NCI-H510A treated with DMSO at 0.1 percent for 48 hours (cell line): ENCODE data around the gene CDK14.
A peak's percentile ranks its signal among the peaks of the same experiment; 100 is the strongest.

ENCODE experiments used
- DNase-seq: peaks from one replicate; lab custom pipeline; 2025; lab: John Stamatoyannopoulos, UW

Gene CDK14

GRCh38 chr7:90595801-90596670 is at the start of gene CDK14:
TSS of gene CDK14 (plus strand) at chr7:90596321. CDS start at chr7:90596628, 307 bp downstream.
- peak; percentile 32 for DNase-seq

DNA sequence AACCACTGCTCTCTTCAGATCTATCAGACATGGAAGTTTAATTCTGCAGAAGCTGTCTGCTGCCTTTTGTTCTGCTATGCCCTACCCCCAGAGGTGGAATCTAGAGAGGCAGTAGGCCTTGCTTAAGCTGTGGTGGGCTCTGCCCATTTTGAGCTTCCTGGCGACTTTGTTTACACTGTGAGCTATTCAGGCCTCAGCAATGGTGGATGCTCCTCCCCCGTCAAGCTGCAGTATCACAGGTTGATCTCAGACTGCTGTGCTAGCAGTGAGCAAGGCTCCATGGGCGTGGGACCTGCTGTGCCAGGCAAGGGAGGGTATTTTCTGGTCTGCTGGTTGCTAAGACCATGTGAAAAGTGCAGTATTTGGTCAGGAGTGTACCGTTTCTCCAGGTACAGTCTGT is 45.1 kb upstream of the CDK14 start:
- DNase-seq: no peak

- DNase-seq: no peak
Measured at GRCh38 chr7:90552521-90552920, 43.6 kb upstream of the CDK14 start.

DNA sequence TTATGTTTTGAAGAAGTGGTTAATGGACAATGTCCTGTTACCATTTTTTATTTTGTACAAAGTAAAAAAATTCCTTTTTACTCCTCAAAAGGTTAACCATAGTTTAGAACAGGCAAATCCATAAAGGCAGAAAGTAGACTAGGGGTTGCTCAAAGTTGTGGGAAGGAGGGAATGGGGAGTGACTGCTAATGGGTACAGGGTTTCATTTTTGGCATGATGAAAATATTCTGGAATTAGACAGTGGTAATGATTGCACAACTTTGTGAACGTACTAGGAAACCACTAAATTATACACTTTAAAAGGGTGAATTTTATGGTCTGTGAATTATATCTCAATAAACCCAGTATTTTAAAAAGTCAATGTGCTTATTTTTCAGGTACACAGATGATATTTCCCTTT is 35.4 kb upstream of the CDK14 start:
- no peak for DNase-seq

DNA sequence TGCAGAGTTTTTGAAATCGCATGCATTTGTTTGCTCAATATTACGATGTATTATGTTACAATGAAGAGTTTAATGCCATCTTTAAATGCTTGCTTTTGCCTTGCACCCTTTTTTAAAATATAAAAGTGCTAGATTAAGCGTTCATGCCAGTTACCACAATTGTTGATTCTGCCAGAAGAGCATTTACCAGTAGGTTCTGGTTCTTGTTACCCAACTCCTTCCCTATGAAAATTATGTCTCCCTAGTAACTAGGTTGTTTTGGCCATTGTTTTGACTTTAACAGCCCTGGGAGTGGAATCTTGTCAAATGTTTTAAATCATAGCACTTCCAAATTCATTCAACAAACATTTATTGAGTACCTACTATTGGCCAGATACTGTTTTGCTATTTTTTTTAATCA is 32.8 kb upstream of the CDK14 start:
- DNase-seq: no peak

GRCh38 chr7:90564455-90564854 is 31.7 kb upstream of the CDK14 start:
- no peak for DNase-seq

DNA sequence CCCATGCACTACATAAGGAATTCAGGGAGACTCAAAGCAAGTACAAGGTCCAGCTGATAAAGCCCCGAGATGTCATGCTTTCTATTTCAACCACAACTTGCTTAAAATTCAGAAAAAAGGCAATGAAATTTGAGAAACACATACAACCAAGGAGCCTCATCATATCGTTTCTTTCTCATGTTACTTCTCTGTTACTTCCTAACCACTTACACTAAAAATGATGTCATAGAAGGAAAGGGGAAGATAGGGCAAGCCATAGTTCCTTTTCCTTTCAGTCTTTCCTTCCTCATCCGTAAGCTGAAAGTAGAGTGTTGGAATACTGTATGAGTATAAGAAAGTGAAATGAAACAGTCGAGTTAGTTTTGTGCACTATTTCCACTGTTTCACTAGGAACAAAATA is 27.9 kb upstream of the CDK14 start:
- DNase-seq: no peak

GRCh38 chr7:90569368-90569767 is 26.8 kb upstream of the CDK14 start:
- no peak for DNase-seq

DNA sequence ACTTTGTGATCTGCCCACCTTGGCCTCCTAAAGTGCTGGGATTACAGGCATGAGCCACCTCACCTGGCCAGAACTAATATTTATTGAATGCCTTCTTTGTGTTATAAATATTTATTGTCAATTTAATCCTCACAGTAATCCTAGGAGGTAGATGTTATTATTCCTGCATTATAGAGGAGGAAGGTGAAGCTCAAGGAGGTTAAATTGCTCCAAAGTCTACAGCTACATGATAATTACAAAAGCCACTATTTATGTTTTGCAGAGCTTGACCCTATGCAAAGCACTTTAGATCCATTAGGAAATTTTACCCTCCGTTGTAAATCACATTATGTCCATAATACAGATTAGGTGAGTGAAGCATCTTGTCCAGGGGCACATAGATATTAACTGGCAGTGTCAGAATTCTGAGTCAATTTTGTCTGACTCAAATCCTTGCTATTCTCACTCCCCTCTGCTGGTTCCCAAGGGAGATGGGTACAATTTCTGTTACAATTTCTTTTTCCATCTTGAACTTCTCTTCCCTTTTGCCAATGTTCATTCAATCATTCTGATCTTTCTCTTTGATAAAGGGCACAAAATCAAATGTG is 25.7 kb upstream of the CDK14 start:
- DNase-seq: no peak

- no peak for DNase-seq
Measured at GRCh38 chr7:90574146-90574819, 21.8 kb upstream of the CDK14 start.

DNA sequence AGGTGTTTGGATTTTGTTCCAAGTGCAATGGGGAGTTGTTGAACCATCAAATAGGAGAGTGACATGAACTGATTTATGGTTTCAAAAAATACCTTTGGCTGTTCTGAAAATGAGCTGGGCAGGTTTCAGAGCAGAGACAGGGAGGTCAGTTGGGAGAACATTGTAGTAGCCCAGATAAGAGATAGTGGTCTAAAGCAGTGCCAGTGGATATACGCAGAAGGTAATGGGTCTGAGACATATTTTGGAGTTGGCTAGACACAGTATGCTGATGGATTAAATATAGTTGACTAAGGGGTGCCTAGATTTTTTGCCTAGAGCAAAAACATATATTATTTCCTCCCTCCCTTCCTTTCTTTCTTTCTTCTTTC is 21.3 kb upstream of the CDK14 start:
- no peak for DNase-seq

DNA sequence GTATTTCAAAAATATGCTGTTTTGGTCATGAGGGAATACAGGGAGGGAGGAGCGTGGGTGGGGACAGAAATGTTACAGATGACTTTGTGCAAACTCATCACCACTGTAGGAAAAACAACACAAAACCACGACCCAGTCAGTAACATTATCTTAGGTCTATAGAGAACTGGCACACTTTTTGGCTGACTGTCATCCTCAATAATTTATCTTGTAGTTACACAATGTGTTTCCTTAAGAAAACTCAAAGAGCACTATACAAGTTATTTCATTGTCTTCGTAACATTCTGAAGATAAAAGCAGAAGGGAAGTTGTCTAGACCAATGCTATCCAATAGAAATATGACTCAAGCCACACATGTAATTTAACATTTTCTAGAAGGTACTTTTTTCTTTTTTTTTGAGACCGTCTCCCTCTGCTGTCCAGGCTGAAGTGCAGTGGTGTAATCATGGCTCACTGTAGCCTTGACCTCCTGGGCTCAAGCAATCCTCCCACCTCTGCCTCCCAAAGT is 16.9 kb upstream of the CDK14 start:
- DNase-seq: no peak

GRCh38 chr7:90580051-90580450 is 16.1 kb upstream of the CDK14 start:
- DNase-seq: no peak

DNA sequence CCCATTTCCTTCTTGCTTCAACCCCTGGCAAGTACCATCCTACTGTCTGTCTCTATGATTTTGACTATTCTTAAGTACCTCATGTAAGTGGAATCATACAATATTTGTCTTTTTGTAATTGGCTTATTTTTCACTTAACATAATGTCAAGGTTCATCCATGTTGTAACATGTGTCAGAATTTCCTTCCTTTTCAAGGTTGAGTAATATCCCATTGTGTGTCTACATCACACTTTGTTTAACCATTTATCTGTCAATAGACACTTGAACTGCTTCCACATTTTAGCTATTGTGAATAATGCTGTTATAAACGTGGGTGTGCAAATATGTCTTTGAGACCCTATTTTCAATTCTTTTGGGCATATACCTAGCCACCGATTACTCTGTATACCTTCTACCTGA is 14.0 kb upstream of the CDK14 start:
- no peak for DNase-seq

DNA sequence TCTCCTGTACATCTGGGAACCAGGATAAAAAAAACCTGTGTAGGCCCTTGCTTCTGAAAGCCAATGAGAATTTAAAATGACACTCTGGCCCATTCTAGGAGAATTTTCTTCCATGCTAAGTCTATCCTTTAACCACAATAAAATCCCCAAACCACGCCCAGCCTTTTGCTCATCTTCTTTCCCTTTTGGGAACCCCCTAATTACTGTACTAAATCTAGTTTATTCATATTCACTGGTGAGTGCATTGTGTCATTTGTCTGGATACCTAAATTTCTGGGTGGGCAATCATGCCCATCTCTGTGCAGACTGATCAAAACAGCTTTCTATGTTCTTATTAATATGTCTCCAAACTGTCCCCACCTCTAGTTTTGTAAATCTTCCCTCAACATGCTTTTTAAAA is 11.7 kb upstream of the CDK14 start:
- DNase-seq: no peak

DNA sequence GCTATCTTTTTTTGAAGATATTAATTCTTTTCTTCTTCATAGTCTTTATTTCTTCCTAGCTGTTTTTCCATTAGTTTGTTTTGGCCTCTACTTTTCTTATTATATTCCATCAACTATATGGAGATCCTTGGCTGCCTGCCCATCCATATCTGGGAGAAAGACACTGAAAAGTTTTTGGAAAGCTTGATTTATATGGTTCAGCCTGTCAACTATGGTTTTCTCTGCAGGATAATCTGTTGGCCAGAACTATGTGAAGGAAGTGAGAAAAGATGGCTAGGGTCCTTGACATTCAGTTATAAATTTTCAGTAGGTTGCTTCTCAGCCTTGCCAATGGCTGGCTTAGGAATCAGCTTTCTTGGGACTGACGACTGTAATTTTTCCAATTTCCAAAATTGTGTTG is 10.0 kb upstream of the CDK14 start:
- DNase-seq: no peak

- no peak for DNase-seq
Measured at GRCh38 chr7:90587766-90588165, 8.4 kb upstream of the CDK14 start.

- DNase-seq: no peak
Measured at GRCh38 chr7:90592033-90592432, 4.1 kb upstream of the CDK14 start.

GRCh38 chr7:90593205-90593604 is 2.9 kb upstream of the CDK14 start:
- DNase-seq: no peak

DNA sequence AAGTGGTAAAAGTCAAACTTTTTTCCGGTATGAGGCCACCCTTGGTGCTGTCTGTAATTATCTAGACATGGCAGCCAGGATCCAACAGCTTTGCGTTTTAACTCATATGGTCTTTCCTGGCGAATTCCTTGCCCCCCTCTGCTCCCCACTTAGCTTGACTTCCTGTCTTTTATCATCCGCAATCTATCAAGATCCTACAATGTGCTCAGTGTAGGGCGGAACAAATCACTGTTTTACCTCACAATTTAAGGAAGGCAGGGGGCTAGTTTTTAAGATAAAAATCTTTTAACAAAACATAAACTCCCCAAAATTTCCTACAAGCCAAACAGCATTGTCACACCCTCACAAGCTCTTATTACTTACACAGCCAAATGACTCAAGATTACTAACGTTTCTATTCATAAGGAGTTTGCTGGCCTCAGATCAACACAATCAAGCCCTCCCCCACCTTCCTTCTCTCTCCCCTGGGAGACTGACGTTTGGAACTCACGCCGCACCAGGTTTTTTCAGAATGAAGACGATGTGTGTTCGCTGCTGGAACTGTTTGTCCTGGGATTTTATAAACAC is 1.3 kb upstream of the CDK14 start:
- DNase-seq: no peak

GRCh38 chr7:90595342-90595800 is 750 bp upstream of the CDK14 start:
- DNase-seq: no peak
